Lung (tissue), 12 donors: ENCODE measurements around the gene LIPG. TPM values are rescaled to one million over a fixed set of nuclear protein-coding genes. Genes with fewer than 3 reads are reported as not detected.

Experiments
- ATAC-seq: fragments of 200-7000 bp; cut with Tn5 transposase; one replicate; pipeline ENCODE4 v1.9.1; 2020; ENCODE audit warnings: moderate number of reproducible peaks; ENCODE audit not compliant: insufficient read depth, low FRiP score
- DNase-seq, 3 donors: peaks; one replicate each; pipeline ENCODE4 v3.0.0-alpha.2; 2013 to 2017
- H3K27ac ChIP-seq, 2 donors: one replicate each; pipeline ENCODE4 v1.5.1; 2013; ENCODE audit warnings: mild to moderate bottlenecking in 2 of 2, moderate library complexity in 2 of 2, control low read depth in 1 of 2, inconsistent platforms in 1 of 2, low read depth in 1 of 2, low read length in 1 of 2
- H3K27me3 ChIP-seq, 3 donors: one replicate each; pipeline ENCODE4 v1.5.1; 2013; ENCODE audit warnings: low read length in 2 of 3; ENCODE audit not compliant: control insufficient read depth in 3 of 3, insufficient read depth in 3 of 3
- H3K36me3 ChIP-seq, 4 donors: one replicate each; pipeline ENCODE4 v1.5.1; 2013; ENCODE audit warnings: low read length in 4 of 4, mild to moderate bottlenecking in 1 of 4, moderate library complexity in 1 of 4; ENCODE audit not compliant: control insufficient read depth in 4 of 4, insufficient read depth in 4 of 4
- H3K4me1 ChIP-seq, 5 donors: one replicate each; pipeline ENCODE4 v1.5.1; 2013; ENCODE audit warnings: low read length in 5 of 5, mild to moderate bottlenecking in 2 of 5, moderate library complexity in 1 of 5; ENCODE audit not compliant: control insufficient read depth in 5 of 5, insufficient read depth in 5 of 5
- H3K4me3 ChIP-seq: one replicate; pipeline ENCODE4 v1.5.1; 2013; ENCODE audit warnings: mild to moderate bottlenecking, control low read depth, moderate library complexity
- H3K9ac ChIP-seq, 2 donors: one replicate each; pipeline ENCODE4 v1.5.1; 2013; ENCODE audit warnings: low read length in 2 of 2, control low read depth in 1 of 2; ENCODE audit not compliant: insufficient read depth in 1 of 2
- H3K9me3 ChIP-seq, 4 donors: one replicate each; pipeline ENCODE4 v1.5.1; 2013; ENCODE audit warnings: low read length in 3 of 4, mild to moderate bottlenecking in 1 of 4, moderate library complexity in 1 of 4; ENCODE audit not compliant: control insufficient read depth in 4 of 4, insufficient read depth in 3 of 4
- WGBS, 2 donors: extraction: QIAGEN DNeasy Blood & Tissue Kit; methylation state at CpG; one replicate each; pipeline ENCODE4 v1.1.7; 2013; 5-methylcytosine and 5-hydroxymethylcytosine counted together
- polyA plus RNA-seq, 2 donors: library from polyadenylated mRNA; stranded (reverse); fragments of 200-250 nt; gene quantifications; one replicate each; pipeline ENCODE4 v1.2.1, GENCODE V29; 2013
- total RNA-seq, 2 donors: library from RNA; depleted of rRNA in 1 of 2; stranded (reverse); fragments of >200 nt in 1 of 2; gene quantifications; one replicate each; pipeline ENCODE4 v1.2.1, GENCODE V29; 2014 to 2021
- TF ChIP-seq, protein P1 (sequence below): IDR thresholded peaks from 2 replicates; pipeline ENCODE4 v1.5.1; 2012; ENCODE audit warnings: mild to moderate bottlenecking; ENCODE audit errors: control extremely low read depth, extremely low read depth
- donor health status: control.
- donor health status: control.
- donor health status: Bipolar disorder and iron deficiency.
- donor health status: healthy.
- donor health status: DM: yes; HTN: yes; CAD: no.

The LIPG gene
- total and polyA plus RNA-seq, 4 donors = 3.7 to 93.9 (median 9.7) TPM

DNA sequence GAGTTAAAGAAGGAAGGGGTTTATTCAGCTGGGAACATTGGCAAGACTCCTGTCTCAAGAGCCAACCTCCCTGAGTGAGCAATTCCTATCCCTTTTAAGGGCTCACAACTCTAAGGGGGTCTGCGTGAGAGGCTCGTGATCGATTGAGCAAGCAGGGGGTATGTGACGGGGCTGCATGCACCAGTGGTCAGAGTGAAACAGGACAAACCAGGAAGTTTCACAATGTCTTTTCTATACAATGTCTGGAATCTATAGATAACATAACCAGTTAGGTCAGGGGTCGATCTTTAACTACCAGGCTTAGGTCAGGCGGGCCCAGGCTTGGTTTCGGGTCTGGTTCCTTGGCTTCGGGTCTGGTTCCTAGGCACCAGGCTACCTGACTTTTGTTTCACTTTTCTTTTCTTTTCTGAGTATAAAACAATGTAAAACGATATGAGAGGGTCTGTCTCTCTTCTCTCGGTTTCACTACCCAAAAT is 30.1 kb upstream of the LIPG start:
- no peaks in the 10 kb centered on the region for H3K9me3 ChIP-seq
- WGBS, 2 donors = 55 to 69% methylated on average over 10 of the region's 10 CpGs
- H3K36me3 ChIP-seq = no peaks in the 10 kb centered on the region
- H3K4me3 ChIP-seq = no peak overlapping the region
- no peak for DNase-seq
- H3K9ac ChIP-seq = no peak overlapping the region
- no peaks in the 10 kb centered on the region for H3K4me1 ChIP-seq
- ATAC-seq = no peak
- H3K27me3 ChIP-seq = no peaks in the 10 kb centered on the region
- no peak overlapping the region for H3K27ac ChIP-seq
- TF ChIP-seq, protein P1, sequence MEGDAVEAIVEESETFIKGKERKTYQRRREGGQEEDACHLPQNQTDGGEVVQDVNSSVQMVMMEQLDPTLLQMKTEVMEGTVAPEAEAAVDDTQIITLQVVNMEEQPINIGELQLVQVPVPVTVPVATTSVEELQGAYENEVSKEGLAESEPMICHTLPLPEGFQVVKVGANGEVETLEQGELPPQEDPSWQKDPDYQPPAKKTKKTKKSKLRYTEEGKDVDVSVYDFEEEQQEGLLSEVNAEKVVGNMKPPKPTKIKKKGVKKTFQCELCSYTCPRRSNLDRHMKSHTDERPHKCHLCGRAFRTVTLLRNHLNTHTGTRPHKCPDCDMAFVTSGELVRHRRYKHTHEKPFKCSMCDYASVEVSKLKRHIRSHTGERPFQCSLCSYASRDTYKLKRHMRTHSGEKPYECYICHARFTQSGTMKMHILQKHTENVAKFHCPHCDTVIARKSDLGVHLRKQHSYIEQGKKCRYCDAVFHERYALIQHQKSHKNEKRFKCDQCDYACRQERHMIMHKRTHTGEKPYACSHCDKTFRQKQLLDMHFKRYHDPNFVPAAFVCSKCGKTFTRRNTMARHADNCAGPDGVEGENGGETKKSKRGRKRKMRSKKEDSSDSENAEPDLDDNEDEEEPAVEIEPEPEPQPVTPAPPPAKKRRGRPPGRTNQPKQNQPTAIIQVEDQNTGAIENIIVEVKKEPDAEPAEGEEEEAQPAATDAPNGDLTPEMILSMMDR = no peak

DNA sequence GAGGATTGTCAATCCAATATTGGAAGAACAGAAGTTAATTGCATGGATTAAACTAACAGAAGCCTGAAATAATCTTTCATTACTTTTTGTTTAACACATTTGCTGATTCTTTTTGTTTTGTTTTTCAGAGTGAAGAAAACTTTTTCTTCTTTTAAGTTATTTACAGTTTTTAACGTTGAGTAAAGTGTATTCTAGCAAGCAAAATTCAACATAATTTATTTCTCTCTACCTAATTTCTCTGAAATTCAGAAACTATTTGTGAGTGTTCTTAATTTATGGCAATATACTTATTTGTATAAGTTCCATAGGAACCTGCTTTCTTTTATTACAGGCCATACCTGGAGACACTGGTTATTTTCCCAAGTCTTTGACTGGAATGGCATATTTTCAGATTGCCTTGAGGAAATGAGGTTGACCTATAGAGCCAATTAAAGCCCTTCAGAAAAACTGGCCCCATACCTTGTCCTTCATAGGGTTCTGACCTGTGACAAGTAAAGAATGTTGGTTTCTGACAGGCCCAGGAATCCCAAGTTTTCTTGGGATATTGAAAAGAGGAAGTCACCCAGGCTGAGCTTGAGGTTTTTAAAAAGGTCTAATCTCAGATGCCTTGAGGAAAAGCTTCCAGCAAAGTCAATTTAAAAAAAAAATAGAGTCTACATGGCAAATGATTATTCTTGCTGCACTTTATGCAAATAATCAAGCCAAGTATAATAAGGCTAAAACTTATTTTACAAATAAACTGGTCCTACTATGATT is 26.8 kb upstream of the LIPG start:
- TF ChIP-seq, protein P1 = no peak

GRCh38 chr18:49537232-49537896 is 24.5 kb upstream of the LIPG start:
- ATAC-seq (no peak), DNase-seq (peak in 1 of 3 donors; percentile 9)
- no peak overlapping the region for H3K4me3 ChIP-seq
- no peaks in the 10 kb centered on the region for H3K4me1 ChIP-seq
- H3K27me3 ChIP-seq = no peaks in the 10 kb centered on the region
- H3K9ac ChIP-seq = no peak overlapping the region
- no peaks in the 10 kb centered on the region for H3K9me3 ChIP-seq
- TF ChIP-seq, protein P1 = no peak
- H3K27ac ChIP-seq = no peak overlapping the region
- 79 to 81% methylated on average over 6 of the region's 6 CpGs for WGBS, 2 donors
- no peaks in the 10 kb centered on the region for H3K36me3 ChIP-seq

More for the DNA sequence above, 26.8 kb upstream of the LIPG start:
- Histone ChIP-seq H3K4me3 (no peak overlapping the region), H3K27me3 (no peaks in the 10 kb centered on the region), H3K36me3 (no peaks in the 10 kb centered on the region), H3K9ac (no peak overlapping the region), H3K4me1 (no peaks in the 10 kb centered on the region), H3K27ac (no peak overlapping the region), H3K9me3 (no peaks in the 10 kb centered on the region)
- no peak for DNase-seq
- WGBS, 2 donors = 89 to 94% methylated on average over 1 of the region's 1 CpG
- ATAC-seq = no peak
